Measurements from ENCODE around the gene EGFL8. TPM values are rescaled to one million over a fixed set of nuclear protein-coding genes. Genes with fewer than 3 reads are reported as not detected.

The EGFL8 gene
- total RNA-seq: 10 to 100 TPM; 12.8 to 14.0 TPM

DNA sequence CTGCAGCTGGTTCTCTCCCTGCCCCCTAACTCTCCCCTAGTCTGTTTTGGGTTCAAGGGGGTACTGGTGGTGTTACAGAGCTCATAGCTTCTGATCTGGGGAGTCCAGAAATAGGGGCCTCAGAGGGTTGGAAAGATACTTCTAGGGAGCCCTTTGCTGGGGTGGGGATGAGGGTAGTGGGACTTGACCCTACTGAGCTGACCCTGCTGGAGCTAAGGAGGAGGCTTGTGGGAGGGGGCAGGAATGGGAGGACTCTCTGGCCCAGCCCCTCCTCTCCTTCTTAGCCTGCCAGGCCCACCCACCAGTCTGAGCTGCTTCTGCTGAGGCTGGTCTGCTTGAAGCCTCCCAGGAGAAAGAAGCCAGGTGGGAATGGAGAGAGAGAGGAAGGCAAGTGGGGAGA, at the start of gene EGFL8:
Gene EGFL8 (plus strand): TSS at position 301 of the 400 bp plus-strand sequence. CDS start 1,571 bp downstream, outside the sequence.
- peaks cover 12% of the 10 kb centered on the region for H3K36me3 Mint-ChIP-seq

DNA sequence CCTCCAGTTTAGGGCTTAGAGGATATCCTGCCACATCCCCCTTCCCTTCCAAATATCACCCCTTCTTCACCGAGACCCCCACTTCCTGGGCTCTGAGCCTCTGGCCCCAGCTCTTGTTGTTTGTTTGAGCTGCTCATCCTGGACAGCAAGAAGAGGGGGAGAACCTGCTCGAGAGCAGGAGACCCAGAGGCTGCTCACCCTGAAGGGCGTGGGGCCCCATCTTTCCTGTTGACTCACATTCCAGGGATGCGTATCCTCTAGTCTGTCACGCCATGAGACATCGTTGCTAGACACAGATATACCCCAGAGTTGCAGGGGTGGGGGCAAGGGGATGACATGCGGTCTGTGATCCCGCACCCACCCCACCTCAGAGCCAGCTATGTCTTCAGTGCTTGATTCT, 49.6 kb upstream of the EGFL8 start:
- H3K9me3 Mint-ChIP-seq: no peaks in the 10 kb centered on the region

More for the DNA sequence above, at the start of gene EGFL8:
- Mint-ChIP-seq H3K27ac (no peak within 1 kb of the TSS), H3K4me3 (no peak within 1 kb of the TSS), H3K4me1 (peaks cover 3% of the 10 kb centered on the region), H3K9me3 (no peaks in the 10 kb centered on the region), H3K27me3 (no peaks in the 10 kb centered on the region)
- DNase-seq: no peak

DNA sequence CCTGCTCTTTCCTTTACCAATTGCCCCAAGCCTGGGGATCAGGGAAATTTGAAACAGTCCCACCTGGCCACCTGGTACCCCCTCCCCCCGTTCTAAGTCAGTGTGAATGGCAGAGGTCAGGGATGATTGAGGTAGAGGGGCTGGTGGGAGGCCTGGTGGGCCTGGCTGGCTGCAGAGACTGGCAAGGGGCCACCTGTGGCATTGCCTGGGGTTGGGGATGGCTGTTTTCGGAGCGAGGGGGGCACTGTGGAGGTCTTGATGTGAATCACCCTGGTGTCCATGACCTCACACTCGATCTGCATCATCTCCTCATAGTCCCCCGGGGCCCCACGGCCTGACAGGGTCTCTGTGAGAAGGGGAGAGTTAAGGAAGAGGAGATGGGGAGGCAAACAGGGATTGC, 48.8 kb upstream of the EGFL8 start:
- Mint-ChIP-seq H3K4me3 (no peak overlapping the region), H3K36me3 (peaks cover 2% of the 10 kb centered on the region), H3K27me3 (no peaks in the 10 kb centered on the region)

More for the DNA sequence above, 49.6 kb upstream of the EGFL8 start:
- H3K4me3 Mint-ChIP-seq: no peak overlapping the region
- DNase-seq: no peak
- peak overlapping the region; percentile 50 for H3K27ac Mint-ChIP-seq
- peaks cover 3% of the 10 kb centered on the region for H3K4me1 Mint-ChIP-seq
- no peaks in the 10 kb centered on the region for H3K36me3 Mint-ChIP-seq
- no peaks in the 10 kb centered on the region for H3K27me3 Mint-ChIP-seq

DNA sequence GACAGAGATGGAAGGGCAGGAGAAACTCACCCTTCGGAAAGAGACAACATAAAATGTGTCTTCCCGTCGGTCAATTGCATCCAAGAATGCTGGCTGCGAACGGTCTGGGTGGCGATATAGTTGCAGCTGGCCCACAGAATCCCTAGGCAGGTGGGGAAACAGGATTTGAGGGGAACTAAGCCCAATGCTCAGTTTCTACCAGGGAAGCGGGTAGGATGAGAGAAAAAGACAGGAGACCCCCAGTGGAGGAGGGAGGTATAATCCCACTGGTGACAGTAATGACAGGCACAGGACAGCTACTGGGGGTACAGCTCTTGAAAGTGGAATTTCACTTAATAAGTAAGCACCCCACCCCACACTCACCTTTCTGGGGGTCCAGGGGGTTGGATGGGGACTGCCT, 47.7 kb upstream of the EGFL8 start:
- no peak overlapping the region for H3K4me3 Mint-ChIP-seq
- H3K4me1 Mint-ChIP-seq: peaks cover 3% of the 10 kb centered on the region
- no peak overlapping the region for H3K27ac Mint-ChIP-seq
- H3K27me3 Mint-ChIP-seq: no peaks in the 10 kb centered on the region
- no peaks in the 10 kb centered on the region for H3K9me3 Mint-ChIP-seq
- no peak for DNase-seq
- H3K36me3 Mint-ChIP-seq: peaks cover 5% of the 10 kb centered on the region

More for the DNA sequence above, 48.8 kb upstream of the EGFL8 start:
- DNase-seq: no peak
- Mint-ChIP-seq H3K27ac (no peak overlapping the region), H3K9me3 (no peaks in the 10 kb centered on the region), H3K4me1 (peaks cover 3% of the 10 kb centered on the region)

DNA sequence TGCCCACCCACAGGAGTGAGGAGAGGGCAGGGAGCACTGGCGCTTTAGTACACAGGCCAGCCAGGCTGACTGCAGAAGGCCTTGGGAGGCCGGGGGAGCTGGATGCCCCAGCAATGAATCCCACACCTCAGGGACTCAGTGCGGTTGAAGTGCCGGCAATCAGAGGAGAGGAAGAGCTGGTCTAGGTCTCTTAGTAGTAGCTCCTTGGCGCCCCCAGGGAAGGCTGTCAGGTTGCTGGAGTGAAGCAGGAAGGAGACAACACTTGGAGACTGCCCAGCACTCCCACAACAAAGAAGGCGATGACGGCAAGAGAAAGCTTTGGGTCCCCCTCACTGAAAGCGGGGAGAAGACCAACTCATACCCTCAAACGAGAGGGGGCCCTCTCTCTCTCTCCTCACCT, 46.9 kb upstream of the EGFL8 start:
- Mint-ChIP-seq H3K4me1 (peaks cover 3% of the 10 kb centered on the region), H3K9me3 (no peaks in the 10 kb centered on the region), H3K27me3 (no peaks in the 10 kb centered on the region), H3K36me3 (peaks cover 5% of the 10 kb centered on the region), H3K27ac (no peak overlapping the region), H3K4me3 (no peak overlapping the region)
- no peak for DNase-seq

DNA sequence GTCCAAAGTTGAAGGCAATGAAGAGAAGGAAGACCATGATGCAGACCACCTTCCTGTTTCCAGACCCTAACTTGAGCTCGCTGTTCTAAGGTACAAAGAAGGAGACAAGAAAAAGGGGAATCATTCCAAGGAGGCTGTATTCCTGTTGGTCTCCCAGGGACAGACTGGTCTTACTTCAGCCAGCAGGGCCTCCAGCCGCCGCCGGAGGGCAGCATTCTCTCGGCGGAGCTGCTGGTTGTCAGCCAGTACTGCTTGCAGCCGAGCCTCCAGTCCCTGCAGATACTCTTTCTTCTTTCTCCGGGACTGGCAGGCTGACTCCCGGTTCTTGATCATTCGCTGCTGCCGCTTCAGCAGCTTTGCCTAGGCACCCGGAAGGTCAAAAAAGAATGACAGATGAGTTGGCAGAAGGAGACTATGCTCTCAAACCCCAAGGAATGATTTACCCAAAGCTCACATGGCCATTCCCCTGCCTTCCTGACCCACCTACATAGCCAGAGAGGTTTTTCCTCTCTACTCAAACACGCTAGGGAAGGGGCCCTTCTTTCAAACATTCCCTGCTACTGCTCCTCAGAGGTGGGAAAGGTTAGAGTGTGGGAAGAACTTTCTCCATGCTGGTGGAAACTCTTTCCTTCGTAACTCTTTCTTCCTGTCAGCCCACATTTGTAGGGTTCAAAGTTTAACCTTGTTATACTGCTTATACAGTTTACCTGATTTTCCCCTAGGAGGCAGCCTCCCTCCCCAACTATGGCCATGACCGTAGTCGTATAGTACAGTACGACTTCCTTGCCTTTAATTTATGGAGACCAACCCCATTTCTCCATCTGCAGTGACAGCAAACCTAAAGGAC, 45.4 kb upstream of the EGFL8 start:
- H3K27me3 Mint-ChIP-seq: no peaks in the 10 kb centered on the region
- H3K36me3 Mint-ChIP-seq: peaks cover 11% of the 10 kb centered on the region
- no peak overlapping the region for H3K4me3 Mint-ChIP-seq
- no peak overlapping the region for H3K27ac Mint-ChIP-seq
- H3K4me1 Mint-ChIP-seq: peaks cover 3% of the 10 kb centered on the region
- peak; percentile 73 for DNase-seq
- H3K9me3 Mint-ChIP-seq: no peaks in the 10 kb centered on the region

DNA sequence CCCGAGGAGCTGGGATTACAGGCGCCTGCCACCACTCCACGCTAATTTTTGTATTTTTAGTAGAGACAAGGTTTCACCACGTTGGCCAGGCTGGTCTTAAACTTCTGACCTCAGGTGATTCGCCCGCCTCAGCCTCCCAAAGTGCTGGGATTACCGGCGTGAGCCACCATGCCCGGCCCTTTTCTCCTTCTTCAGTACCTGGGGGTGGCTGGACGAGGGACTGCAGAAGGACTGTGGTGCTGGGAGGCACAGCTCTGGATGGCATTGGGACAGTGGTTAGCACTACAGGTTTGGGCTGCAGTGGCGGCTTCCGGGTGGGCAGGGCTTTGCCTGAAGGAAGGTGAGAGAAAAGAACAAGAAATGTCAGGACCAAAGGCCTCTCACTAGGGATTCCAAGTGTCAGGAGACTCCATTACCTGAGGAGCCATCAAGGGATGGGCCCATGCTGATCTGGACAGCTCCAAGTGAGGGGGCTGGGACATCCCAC, 43.8 kb upstream of the EGFL8 start:
- no peaks in the 10 kb centered on the region for H3K27me3 Mint-ChIP-seq
- no peak for DNase-seq
- H3K9me3 Mint-ChIP-seq: no peaks in the 10 kb centered on the region
- no peak overlapping the region for H3K4me3 Mint-ChIP-seq
- H3K36me3 Mint-ChIP-seq: peaks cover 11% of the 10 kb centered on the region
- peaks cover 3% of the 10 kb centered on the region for H3K4me1 Mint-ChIP-seq
- no peak overlapping the region for H3K27ac Mint-ChIP-seq

DNA sequence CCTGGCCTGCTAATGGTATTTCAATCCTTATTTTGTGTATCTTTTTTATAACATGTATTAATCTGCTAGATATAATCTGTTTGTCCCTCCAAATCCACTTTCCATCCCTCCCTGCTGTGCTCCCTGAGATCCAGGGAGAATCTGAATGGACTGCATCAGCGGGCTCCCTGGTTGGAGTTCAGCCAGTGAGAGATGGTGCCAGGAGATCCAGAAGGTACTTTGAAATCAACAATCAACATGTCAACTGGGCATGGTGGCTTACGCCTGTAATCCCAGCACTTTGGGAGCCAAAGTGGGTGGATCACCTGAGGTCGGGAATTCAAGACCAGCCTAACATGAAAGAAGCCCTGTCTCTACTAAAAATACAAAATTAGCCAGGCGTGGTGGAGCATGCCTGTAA, 40.7 kb upstream of the EGFL8 start:
- Mint-ChIP-seq H3K9me3 (no peaks in the 10 kb centered on the region), H3K4me1 (peaks cover 20% of the 10 kb centered on the region), H3K27me3 (no peaks in the 10 kb centered on the region), H3K4me3 (no peak overlapping the region), H3K27ac (no peak overlapping the region), H3K36me3 (peaks cover 13% of the 10 kb centered on the region)
- no peak for DNase-seq

DNA sequence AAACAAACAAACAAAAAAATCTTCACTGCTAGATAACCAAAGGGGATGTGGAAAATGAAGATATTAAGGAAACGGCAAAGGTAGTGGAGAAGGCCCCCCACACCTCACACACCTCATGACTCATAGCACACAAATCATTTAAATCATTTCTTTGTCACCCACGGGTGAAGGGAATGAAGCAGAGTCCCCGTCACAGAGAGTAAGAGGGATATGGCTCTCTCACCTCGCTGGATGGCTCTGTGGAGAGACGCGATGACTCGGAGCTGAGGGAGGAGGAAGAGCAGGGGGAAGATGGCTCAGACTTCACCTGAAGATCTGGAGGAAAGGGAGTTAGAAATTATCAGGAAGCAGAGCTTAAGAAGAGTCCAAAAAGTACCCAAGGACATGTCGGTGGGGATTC, 37.5 kb upstream of the EGFL8 start:
- no peak for DNase-seq
- peak overlapping the region; percentile 96 for H3K27ac Mint-ChIP-seq
- H3K4me3 Mint-ChIP-seq: peak overlapping the region; percentile 99
- H3K36me3 Mint-ChIP-seq: peaks cover 8% of the 10 kb centered on the region
- no peaks in the 10 kb centered on the region for H3K27me3 Mint-ChIP-seq
- no peaks in the 10 kb centered on the region for H3K9me3 Mint-ChIP-seq
- peaks cover 28% of the 10 kb centered on the region for H3K4me1 Mint-ChIP-seq

DNA sequence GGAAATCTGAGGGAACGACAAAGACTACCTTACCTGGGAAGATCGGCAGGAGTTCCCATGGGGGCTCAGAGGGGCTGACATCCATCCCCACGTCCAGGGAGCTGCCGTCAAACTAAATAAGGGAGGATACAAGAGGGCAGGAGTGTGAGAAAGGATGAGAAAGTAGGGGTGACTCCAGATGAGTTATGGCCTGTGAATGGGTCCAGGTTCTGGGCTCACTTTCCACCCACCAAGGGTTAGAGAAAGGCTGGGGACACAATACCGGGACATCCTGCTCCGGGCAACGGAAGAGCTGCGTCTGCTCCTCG, 37.0 kb upstream of the EGFL8 start:
- H3K4me1 Mint-ChIP-seq: peaks cover 28% of the 10 kb centered on the region
- no peaks in the 10 kb centered on the region for H3K9me3 Mint-ChIP-seq
- DNase-seq: no peak
- peak overlapping the region; percentile 96 for H3K27ac Mint-ChIP-seq
- peaks cover 8% of the 10 kb centered on the region for H3K36me3 Mint-ChIP-seq
- H3K27me3 Mint-ChIP-seq: no peaks in the 10 kb centered on the region
- peak overlapping the region; percentile 99 for H3K4me3 Mint-ChIP-seq

DNA sequence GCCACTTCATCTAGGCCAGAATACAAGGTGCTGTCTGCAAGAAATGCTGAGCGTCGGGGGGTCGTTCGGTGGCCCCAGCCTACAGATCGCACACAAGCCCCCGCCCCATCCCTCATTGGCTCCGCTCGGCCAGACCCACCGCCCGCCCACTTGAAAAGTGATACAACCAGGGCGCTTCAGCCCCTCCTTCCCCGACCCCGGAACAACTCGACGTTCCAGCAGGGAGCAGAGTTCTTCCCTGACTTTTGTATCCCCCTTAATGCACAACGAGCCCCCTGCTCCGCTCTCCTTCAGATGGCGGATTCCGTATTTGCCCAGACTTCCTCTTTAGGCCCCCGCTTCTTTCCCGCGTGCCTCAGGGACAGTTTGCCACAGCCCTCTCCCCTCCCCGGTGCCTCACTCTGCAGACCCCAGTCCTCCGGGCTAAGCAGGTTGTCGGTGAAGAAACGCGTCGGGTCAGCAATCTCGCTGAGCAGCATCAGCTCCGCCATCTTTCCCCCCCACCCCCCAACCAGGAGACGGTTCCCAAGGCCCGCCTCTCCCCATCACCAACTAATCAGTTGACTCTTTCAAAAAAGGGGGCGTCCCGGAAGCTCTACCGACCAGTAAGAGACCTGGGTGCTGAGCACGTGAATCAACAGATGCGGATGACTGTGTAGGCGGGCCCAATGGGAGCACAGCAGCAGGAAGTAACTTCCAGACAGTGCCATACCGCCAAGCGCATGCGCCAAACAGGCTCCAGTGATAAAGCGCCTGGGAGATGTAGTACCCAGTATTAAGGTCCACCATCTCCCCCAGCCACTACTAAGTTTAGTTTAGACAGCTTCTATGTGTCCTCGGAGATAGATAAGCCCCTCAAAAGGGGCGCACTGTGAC, 36.4 kb upstream of the EGFL8 start, which contains the start of gene ATF6B:
Gene ATF6B (minus strand): TSS at position 530 of the 876 bp plus-strand sequence. CDS start 39 bp downstream, at position 491.
- Mint-ChIP-seq H3K36me3 (peaks cover 8% of the 10 kb centered on the region), H3K4me1 (peaks cover 28% of the 10 kb centered on the region)

DNA sequence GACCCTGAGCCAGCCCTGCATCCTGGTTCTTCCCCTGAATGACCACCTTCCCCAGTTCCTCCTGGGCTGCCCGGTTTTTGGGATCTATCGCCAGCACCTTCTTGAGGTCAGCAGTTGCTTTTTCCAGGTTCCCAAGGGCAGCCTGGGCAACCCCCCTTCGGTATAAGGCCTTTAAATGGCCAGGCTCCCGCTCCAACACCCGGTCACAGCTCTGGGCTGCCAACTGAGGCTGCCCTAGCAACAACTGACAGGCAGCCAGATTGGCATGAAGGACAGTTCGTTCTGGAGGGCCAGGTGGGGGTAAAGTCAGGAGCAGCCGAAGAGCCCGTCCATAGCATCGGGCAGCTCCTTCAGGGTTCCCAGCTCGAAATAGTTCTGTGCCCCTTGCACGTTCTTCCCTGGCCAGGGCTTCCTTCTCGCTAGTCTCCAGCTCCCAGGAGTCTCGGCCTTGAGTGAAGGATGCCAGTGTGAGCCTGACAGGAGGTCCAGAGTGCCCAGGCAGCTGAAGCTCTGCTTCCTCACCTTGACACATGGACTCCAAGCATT, 35.6 kb upstream of the EGFL8 start:
- H3K9me3 Mint-ChIP-seq: no peaks in the 10 kb centered on the region
- no peak for DNase-seq
- no peaks in the 10 kb centered on the region for H3K27me3 Mint-ChIP-seq
- H3K36me3 Mint-ChIP-seq: peaks cover 2% of the 10 kb centered on the region
- peak overlapping the region; percentile 99 for H3K4me3 Mint-ChIP-seq
- peaks cover 28% of the 10 kb centered on the region for H3K4me1 Mint-ChIP-seq
- H3K27ac Mint-ChIP-seq: peak overlapping the region; percentile 96

More for the DNA sequence above, 36.4 kb upstream of the EGFL8 start, which contains the start of gene ATF6B:
- no peaks in the 10 kb centered on the region for H3K9me3 Mint-ChIP-seq
- H3K4me3 Mint-ChIP-seq: peak within 1 kb of the TSS; percentile 99
- peak; percentile 96 for DNase-seq
- peak within 1 kb of the TSS; percentile 96 for H3K27ac Mint-ChIP-seq
- H3K27me3 Mint-ChIP-seq: no peaks in the 10 kb centered on the region

DNA sequence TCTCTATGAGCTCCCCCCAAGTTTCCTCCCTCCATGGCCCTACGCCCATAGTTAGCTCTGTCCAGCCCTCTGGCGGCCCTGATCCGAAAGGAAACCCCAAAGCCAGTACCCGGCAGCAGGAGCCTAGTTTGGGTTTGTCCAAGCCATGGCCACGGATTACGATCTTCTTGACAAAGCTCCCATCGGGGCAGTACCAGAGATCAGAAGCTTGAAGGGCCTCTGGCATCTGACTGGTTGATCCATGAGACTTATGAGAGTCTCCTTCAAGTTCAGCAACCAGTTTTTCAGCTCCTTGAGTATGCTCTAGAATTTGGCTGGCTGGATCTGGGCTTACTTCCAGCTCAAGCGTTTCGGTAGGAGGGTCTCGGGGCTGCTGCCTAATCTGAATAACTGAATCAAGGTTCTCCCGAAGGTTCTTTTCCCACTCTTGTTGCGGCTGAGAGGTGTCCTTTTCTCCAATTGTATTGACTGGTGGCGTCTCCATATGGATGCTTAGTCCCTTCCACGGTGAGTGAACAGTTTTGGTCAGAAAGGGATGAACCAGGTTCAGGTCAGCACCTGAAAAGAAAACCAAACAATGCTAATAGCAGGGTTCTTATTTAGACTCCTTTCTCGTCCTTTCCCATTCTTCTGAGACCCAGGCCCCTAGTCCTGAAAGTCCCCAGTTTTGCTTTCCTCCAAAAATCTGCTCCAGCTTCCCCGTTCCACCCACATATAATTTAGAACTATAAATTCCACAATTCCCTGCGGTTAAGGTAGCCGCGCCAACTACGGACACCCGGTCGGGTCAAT, 34.9 kb upstream of the EGFL8 start:
- Mint-ChIP-seq H3K4me3 (peak overlapping the region; percentile 99), H3K36me3 (peaks cover 2% of the 10 kb centered on the region)

DNA sequence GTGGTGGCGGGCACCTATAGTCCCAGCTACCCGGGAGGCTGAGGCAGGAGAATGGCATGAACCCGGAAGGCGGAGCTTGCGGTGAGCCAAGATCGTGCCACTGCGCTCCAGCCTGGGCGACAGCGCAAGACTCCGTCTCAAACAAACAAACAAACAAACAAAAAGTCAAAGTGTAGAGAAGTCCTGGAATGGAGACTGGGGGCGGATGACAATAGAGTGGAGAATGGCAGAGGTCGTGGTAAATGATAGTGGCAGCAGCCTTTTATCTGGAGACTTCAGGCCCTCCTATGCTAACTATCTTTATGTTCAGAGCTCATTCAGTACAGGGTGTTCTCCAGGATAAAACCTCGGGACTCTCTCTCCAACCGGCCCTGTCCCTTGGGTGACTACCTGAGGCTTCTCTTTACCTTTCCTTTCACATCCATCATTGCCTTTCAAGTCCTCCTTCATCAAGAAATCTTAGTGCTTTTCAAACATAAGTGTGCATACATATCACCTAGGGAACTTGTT, 32.9 kb upstream of the EGFL8 start:
- Mint-ChIP-seq H3K36me3 (peaks cover 2% of the 10 kb centered on the region), H3K9me3 (no peaks in the 10 kb centered on the region), H3K27me3 (no peaks in the 10 kb centered on the region), H3K4me3 (no peak overlapping the region), H3K4me1 (peaks cover 24% of the 10 kb centered on the region), H3K27ac (no peak overlapping the region)
- DNase-seq: no peak

More for the DNA sequence above, 34.9 kb upstream of the EGFL8 start:
- DNase-seq: no peak
- peak overlapping the region; percentile 94 for H3K27ac Mint-ChIP-seq
- H3K27me3 Mint-ChIP-seq: no peaks in the 10 kb centered on the region
- H3K4me1 Mint-ChIP-seq: peaks cover 28% of the 10 kb centered on the region
- H3K9me3 Mint-ChIP-seq: no peaks in the 10 kb centered on the region

Measured in activated naive CD8-positive, alpha-beta T cell treated with anti-CD3 and anti-CD28 coated beads for 36 hours (primary cell).